Measurements from ENCODE around the gene JPH4. TPM values are rescaled to one million over a fixed set of nuclear protein-coding genes. Genes with fewer than 3 reads are reported as not detected.

Gene JPH4
- total RNA-seq, 2 donors from 2014 or later, result 0.39 TPM; not detected in 1

- Histone ChIP-seq H3K27ac (peak within 1 kb of the TSS; percentile 38 to 49), H3K4me3 (peak within 1 kb of the TSS; percentile 55 to 66), H3K9me3 (no peaks in the 10 kb centered on the region), H3K27me3 (no peaks in the 10 kb centered on the region), H3K36me3 (no peaks in the 10 kb centered on the region), H3K4me1 (peaks cover 0 to 22% of the 10 kb centered on the region in 2 donors)
- TF ChIP-seq, protein P1, sequence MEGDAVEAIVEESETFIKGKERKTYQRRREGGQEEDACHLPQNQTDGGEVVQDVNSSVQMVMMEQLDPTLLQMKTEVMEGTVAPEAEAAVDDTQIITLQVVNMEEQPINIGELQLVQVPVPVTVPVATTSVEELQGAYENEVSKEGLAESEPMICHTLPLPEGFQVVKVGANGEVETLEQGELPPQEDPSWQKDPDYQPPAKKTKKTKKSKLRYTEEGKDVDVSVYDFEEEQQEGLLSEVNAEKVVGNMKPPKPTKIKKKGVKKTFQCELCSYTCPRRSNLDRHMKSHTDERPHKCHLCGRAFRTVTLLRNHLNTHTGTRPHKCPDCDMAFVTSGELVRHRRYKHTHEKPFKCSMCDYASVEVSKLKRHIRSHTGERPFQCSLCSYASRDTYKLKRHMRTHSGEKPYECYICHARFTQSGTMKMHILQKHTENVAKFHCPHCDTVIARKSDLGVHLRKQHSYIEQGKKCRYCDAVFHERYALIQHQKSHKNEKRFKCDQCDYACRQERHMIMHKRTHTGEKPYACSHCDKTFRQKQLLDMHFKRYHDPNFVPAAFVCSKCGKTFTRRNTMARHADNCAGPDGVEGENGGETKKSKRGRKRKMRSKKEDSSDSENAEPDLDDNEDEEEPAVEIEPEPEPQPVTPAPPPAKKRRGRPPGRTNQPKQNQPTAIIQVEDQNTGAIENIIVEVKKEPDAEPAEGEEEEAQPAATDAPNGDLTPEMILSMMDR (IDR thresholded peaks at IDR 0.05), result no peak
- peak; percentile 69 for DNase-seq (ENCODE audit: low spot score)
These were observed 27.1 kb downstream of the JPH4 start, which contains the start of gene ZFHX2 for GRCh38 chr14:23551266-23552028. ZFHX2 (minus strand) TSS chr14:23551765; CDS start chr14:23535325, 16,440 bp downstream.

- H3K27ac ChIP-seq, result peak overlapping the region; percentile 38 to 49
- DNase-seq (ENCODE audit: low spot score), result no peak
- TF ChIP-seq, protein P1 (IDR thresholded peaks at IDR 0.05), result no peak
These were observed 27.8 kb downstream of the JPH4 start for GRCh38 chr14:23550812-23551265.

DNA sequence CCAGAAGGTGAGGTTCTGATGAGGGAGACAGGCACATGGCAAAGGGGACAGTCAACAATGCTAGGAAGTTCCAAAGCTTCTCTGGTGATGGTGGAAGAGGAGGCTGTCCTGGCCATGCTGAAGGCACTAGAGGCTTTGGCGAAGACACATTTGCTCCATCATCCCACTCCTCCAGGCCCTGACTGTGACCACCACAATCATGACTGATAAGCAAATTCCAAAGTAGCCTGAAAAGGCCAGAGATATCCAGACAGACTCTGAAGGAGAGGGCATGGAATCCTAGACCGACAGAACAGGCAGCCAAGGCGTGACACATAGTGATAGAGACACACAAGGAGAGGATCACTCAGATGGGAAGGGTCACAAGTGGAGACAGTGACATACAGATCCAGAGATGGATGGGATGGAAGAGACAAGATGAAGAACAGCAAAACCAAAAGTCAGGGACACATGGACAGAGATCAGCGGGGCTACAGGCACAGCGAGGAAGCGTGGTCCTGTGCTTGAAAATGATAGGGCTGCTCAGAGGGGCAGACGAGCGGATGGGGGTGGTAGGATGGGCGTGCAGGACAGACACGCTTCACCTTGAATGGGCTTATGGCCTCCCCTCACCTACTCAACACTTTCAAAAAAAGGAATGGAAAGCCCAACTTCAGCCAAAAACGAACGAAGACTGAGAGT, 28.3 kb downstream of the JPH4 start:
- Histone ChIP-seq H3K27me3 (no peaks in the 10 kb centered on the region), H3K36me3 (no peaks in the 10 kb centered on the region), H3K4me1 (peaks cover 0 to 17% of the 10 kb centered on the region in 2 donors), H3K4me3 (peak overlapping the region; percentile 55 to 66), H3K9me3 (no peaks in the 10 kb centered on the region), H3K27ac (peak overlapping the region in 1 of 2 donors; percentile 49)
- DNase-seq (ENCODE audit: low spot score), result no peak
- TF ChIP-seq, protein P1 (IDR thresholded peaks at IDR 0.05), result no peak

More at GRCh38 chr14:23550812-23551265, 27.8 kb downstream of the JPH4 start:
- peaks cover 0 to 21% of the 10 kb centered on the region in 2 donors for H3K4me1 ChIP-seq
- no peaks in the 10 kb centered on the region for H3K27me3 ChIP-seq
- H3K4me3 ChIP-seq, result peak overlapping the region; percentile 55 to 66
- no peaks in the 10 kb centered on the region for H3K9me3 ChIP-seq
- no peaks in the 10 kb centered on the region for H3K36me3 ChIP-seq

DNA sequence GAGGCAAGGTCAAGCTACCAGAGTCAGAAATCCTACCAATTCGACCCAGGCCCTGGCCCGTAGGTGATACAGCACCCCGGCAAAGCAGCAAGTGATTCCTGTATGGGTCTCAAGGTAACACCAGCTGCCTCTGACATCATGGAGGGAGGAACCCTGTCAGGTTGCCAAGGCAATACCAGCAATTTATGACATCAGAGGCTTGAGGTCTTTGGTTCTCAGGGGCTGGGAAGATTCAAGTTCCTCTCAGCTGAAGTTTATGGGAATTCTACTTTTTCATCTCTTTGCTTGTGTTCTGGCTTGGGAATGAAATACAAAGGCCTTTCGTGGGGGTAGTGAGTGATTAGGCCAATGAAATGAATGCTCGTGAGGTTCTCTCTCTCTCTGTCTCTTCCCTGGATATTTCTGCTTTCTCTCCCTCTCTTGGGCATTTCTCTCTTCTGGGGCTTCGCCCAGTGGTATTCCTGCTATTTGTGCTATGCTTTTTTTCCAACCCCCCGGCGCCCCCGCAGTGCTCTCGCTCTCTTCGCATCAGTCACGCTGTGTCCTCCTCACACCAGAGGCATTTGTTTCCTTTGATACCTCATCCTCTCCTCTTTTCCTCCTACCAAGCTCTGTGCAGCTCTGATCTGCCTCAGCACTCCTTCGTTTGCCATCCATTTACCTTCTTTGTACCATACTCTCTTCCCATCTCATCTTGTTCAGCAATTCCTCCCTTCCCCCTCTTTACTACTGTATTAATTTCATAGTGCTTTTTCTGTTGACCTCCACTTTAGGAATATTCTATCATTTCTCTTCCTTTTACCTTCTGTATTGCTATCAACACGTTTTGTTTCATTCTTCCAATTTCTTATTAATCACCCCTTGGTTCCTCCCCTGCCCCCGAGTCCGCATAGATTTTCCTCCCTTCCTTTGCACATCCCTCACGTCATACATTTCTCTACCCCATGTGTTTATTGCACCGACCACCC, 30.0 kb downstream of the JPH4 start:
- no peaks in the 10 kb centered on the region for H3K36me3 ChIP-seq
- no peak for DNase-seq (ENCODE audit: low spot score)

GRCh38 chr14:23547924-23548323, 30.7 kb downstream of the JPH4 start:
- no peak overlapping the region for H3K4me3 ChIP-seq
- TF ChIP-seq, protein P1 (IDR thresholded peaks at IDR 0.05), result no peak

More for the DNA sequence above, 30.0 kb downstream of the JPH4 start:
- TF ChIP-seq, protein P1 (IDR thresholded peaks at IDR 0.05), result no peak
- Histone ChIP-seq H3K27ac (no peak overlapping the region), H3K9me3 (no peaks in the 10 kb centered on the region), H3K4me3 (no peak overlapping the region), H3K27me3 (no peaks in the 10 kb centered on the region), H3K4me1 (peaks cover 0 to 12% of the 10 kb centered on the region in 2 donors)

More at GRCh38 chr14:23547924-23548323, 30.7 kb downstream of the JPH4 start:
- no peaks in the 10 kb centered on the region for H3K9me3 ChIP-seq
- H3K4me1 ChIP-seq, result peaks cover 0 to 12% of the 10 kb centered on the region in 2 donors
- H3K27ac ChIP-seq, result no peak overlapping the region
- H3K36me3 ChIP-seq, result no peaks in the 10 kb centered on the region
- no peak for DNase-seq (ENCODE audit: low spot score)
- H3K27me3 ChIP-seq, result no peaks in the 10 kb centered on the region
